GM12878 (cell line): ENCODE results near the gene NFKB2. TPM values are rescaled to one million over a fixed set of nuclear protein-coding genes. Genes with fewer than 3 reads are reported as not detected.

Source experiments
- CBFB ChIP-seq: IDR thresholded peaks from 2 replicates; pipeline ENCODE4 v1.6.1; 2016; ENCODE audit warnings: antibody characterized with exemption, low read depth
- CBX5 ChIP-seq: sonication (generic); IDR thresholded peaks from 2 replicates; pipeline ENCODE4 v1.6.1; 2016; ENCODE audit warnings: low read depth, moderate library complexity, mild to moderate bottlenecking, inconsistent platforms
- CEBPB ChIP-seq, 2 experiments: fragments of 150-350 bp in 1 of 2; IDR thresholded peaks; 2 replicates each; pipeline ENCODE4 v1.6.1; 2012 to 2014; ENCODE audit warnings: low read depth in 2 of 2, low read length in 2 of 2, borderline replicate concordance in 1 of 2, inconsistent platforms in 1 of 2
- CREB1 ChIP-seq: IDR thresholded peaks from 2 replicates; pipeline ENCODE4 v1.6.1; 2012; ENCODE audit warnings: low read depth, mild to moderate bottlenecking, inconsistent platforms
- FOXK2 ChIP-seq: fragments of 450-650 bp; IDR thresholded peaks from 2 replicates; pipeline ENCODE4 v1.6.1; 2017; ENCODE audit warnings: mild to moderate bottlenecking, moderate library complexity
- GABPA ChIP-seq: IDR thresholded peaks from 2 replicates; pipeline ENCODE4 v1.6.1; 2014; ENCODE audit warnings: antibody characterized with exemption, low read depth, mild to moderate bottlenecking, inconsistent platforms
- GATAD2B ChIP-seq: fragments of 450-650 bp; conservative IDR thresholded peaks from 2 replicates; pipeline ENCODE4 v1.6.1; 2017; ENCODE audit warnings: low read depth, mild to moderate bottlenecking, moderate library complexity
- HDAC2 ChIP-seq: fragments of 200-600 bp; sonication (generic); IDR thresholded peaks from 2 replicates; pipeline ENCODE4 v1.6.1; 2017
- HDAC6 ChIP-seq: fragments of 200-600 bp; sonication (generic); IDR thresholded peaks from one replicate; pipeline ENCODE4 v1.8.0; 2017; ENCODE audit warnings: antibody characterized with exemption; ENCODE audit not compliant: unreplicated experiment
- JUND ChIP-seq: IDR thresholded peaks from 2 replicates; pipeline ENCODE4 v1.6.1; 2012; ENCODE audit warnings: low read depth, mild to moderate bottlenecking, low read length, improper control_type of control experiment, moderate library complexity
- KAT2A ChIP-seq: conservative IDR thresholded peaks from 2 replicates; pipeline ENCODE4 v1.6.1; 2011; ENCODE audit warnings: low read depth, low read length; ENCODE audit not compliant: control insufficient read depth
- NBN ChIP-seq: fragments of 450-650 bp; IDR thresholded peaks from 2 replicates; pipeline ENCODE4 v1.6.1; 2016
- RAD51 ChIP-seq: fragments of 450-650 bp; IDR thresholded peaks from 2 replicates; pipeline ENCODE4 v1.6.1; 2016; ENCODE audit warnings: moderate library complexity, mild to moderate bottlenecking, inconsistent platforms
- RUNX3 ChIP-seq: IDR thresholded peaks from 2 replicates; pipeline ENCODE4 v1.6.1; 2012; ENCODE audit warnings: low read length, inconsistent platforms
- SMARCA5 ChIP-seq: fragments of 450-650 bp; IDR thresholded peaks from 2 replicates; pipeline ENCODE4 v1.6.1; 2017; ENCODE audit warnings: mild to moderate bottlenecking
- SREBF1 ChIP-seq: IDR thresholded peaks from 2 replicates; pipeline ENCODE4 v1.6.1; 2012; ENCODE audit warnings: mild to moderate bottlenecking, low read length
- TCF3 ChIP-seq: IDR thresholded peaks from 2 replicates; pipeline ENCODE4 v1.6.1; 2012; ENCODE audit warnings: low read depth, mild to moderate bottlenecking, low read length, borderline replicate concordance; ENCODE audit not compliant: insufficient read depth
- ZNF217 ChIP-seq: fragments of 450-650 bp; IDR thresholded peaks from 2 replicates; pipeline ENCODE4 v1.6.1; 2017; ENCODE audit warnings: antibody characterized with exemption, mild to moderate bottlenecking
- ZNF24 ChIP-seq: fragments of 450-650 bp; IDR thresholded peaks from 2 replicates; pipeline ENCODE4 v1.6.1; 2017; ENCODE audit warnings: antibody characterized with exemption, mild to moderate bottlenecking
- ZNF384 ChIP-seq: IDR thresholded peaks from 2 replicates; pipeline ENCODE4 v1.6.1; 2012; ENCODE audit warnings: low read depth, mild to moderate bottlenecking, low read length, improper control_type of control experiment, borderline replicate concordance
- ZNF622 ChIP-seq: fragments of 450-650 bp; IDR thresholded peaks from 2 replicates; pipeline ENCODE4 v1.6.1; 2017; ENCODE audit warnings: mild to moderate bottlenecking, inconsistent platforms
- polyA plus RNA-seq, 11 experiments: library from polyadenylated mRNA; depleted of rRNA in 4 of 11; unstranded in 6 of 11; stranded (reverse) in 5 of 11; fragments of >200 nt; fragmentation: Nextera tagmentation in 4 of 11; fragmentation: Illumina TruSeq in 1 of 11; extraction: Ambion mirVana in 4 of 11; extraction: Trizol in 1 of 11; gene quantifications; 1 replicate in 1 of 11; 2 replicates in 10 of 11; pipeline versions ENCODE4 v1.2.1 to v1.2.3, GENCODE V29; 2011 to 2016; ENCODE audit warnings: inconsistent platforms in 2 of 11, missing spikeins in 2 of 11, low read depth in 1 of 11
- total RNA-seq, 4 experiments: library from RNA; depleted of rRNA in 3 of 4; stranded (reverse); fragments of >200 nt in 3 of 4; fragmentation: Illumina TruSeq in 1 of 4; extraction: Trizol in 1 of 4; gene quantifications; 2 replicates each; pipeline versions ENCODE4 v1.2.1 to v1.2.3, GENCODE V29; 2013 to 2021
- TF ChIP-seq, protein P1 (sequence below): fragments of 450-650 bp; IDR thresholded peaks from 2 replicates; pipeline ENCODE4 v1.6.1; 2017; ENCODE audit warnings: antibody characterized with exemption, mild to moderate bottlenecking, moderate library complexity
- TF ChIP-seq, protein P2 (sequence below): fragments of 150-350 bp; IDR thresholded peaks from 2 replicates; pipeline ENCODE4 v1.6.1; 2016; ENCODE audit warnings: low read depth, low read length
- TF ChIP-seq, protein P3 (sequence below): fragments of 150-350 bp; IDR thresholded peaks from 2 replicates; pipeline ENCODE4 v1.6.1; 2014; ENCODE audit warnings: mild to moderate bottlenecking, low read depth, low read length
- TF ChIP-seq, protein P4 (sequence below): IDR thresholded peaks from 2 replicates; pipeline ENCODE4 v1.6.1; 2011; ENCODE audit warnings: low read depth, mild to moderate bottlenecking, low read length, moderate library complexity, borderline replicate concordance; ENCODE audit errors: extremely low read depth

Gene NFKB2
- total and polyA plus RNA-seq, 10 of the 15 experiments (the other 5 are each of a cell fraction or from before 2014, with no cell fraction given): 0.56 to 144 (median 49.4) TPM

DNA sequence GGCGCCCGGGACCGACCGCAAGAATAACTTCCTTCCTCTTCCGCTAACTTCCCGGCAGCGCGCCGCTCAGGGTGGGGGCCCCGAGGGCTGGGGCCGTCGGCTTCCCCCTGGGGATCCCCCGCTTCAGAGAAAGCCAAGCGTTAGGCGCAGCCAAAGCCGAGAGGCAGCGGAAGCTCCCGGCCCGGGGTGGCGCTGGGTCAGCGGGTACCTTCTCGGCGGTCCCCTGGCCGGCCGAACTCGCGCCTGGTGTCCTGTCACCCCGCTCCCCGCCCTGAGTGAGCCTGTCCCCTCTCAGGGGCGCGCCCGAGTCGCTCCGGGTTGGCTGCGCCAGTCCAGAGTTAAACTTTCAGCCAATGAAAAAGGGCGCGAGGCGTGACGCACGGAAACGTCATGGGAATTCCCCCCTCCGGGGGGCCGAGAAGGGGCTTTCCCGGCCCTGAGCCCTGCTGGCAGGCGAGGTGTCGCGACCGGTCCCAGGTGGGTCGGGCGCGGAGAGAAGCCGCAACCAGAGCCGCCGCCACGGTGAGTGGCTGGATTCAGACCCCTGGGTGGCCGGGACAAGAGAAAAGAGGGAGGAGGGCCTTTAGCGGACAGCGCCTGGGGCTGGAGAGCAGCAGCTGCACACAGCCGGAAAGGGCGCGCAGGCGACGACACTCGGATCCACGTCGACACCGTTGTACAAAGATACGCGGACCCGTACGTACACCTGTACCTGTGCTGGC, 1.3 kb upstream of the NFKB2 start (continued):
- TF ChIP-seq, protein P1, sequence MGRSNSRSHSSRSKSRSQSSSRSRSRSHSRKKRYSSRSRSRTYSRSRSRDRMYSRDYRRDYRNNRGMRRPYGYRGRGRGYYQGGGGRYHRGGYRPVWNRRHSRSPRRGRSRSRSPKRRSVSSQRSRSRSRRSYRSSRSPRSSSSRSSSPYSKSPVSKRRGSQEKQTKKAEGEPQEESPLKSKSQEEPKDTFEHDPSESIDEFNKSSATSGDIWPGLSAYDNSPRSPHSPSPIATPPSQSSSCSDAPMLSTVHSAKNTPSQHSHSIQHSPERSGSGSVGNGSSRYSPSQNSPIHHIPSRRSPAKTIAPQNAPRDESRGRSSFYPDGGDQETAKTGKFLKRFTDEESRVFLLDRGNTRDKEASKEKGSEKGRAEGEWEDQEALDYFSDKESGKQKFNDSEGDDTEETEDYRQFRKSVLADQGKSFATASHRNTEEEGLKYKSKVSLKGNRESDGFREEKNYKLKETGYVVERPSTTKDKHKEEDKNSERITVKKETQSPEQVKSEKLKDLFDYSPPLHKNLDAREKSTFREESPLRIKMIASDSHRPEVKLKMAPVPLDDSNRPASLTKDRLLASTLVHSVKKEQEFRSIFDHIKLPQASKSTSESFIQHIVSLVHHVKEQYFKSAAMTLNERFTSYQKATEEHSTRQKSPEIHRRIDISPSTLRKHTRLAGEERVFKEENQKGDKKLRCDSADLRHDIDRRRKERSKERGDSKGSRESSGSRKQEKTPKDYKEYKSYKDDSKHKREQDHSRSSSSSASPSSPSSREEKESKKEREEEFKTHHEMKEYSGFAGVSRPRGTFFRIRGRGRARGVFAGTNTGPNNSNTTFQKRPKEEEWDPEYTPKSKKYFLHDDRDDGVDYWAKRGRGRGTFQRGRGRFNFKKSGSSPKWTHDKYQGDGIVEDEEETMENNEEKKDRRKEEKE: no peak
- no peak for TF ChIP-seq ZNF217
- TF ChIP-seq HDAC6: peak; percentile 74
- TF ChIP-seq ZNF622: no peak
- peak; percentile 80 for TF ChIP-seq GATAD2B
- TF ChIP-seq CREB1: no peak
- TF ChIP-seq SREBF1: no peak
- no peak for TF ChIP-seq GABPA
- TF ChIP-seq KAT2A: no peak
- TF ChIP-seq, protein P2, sequence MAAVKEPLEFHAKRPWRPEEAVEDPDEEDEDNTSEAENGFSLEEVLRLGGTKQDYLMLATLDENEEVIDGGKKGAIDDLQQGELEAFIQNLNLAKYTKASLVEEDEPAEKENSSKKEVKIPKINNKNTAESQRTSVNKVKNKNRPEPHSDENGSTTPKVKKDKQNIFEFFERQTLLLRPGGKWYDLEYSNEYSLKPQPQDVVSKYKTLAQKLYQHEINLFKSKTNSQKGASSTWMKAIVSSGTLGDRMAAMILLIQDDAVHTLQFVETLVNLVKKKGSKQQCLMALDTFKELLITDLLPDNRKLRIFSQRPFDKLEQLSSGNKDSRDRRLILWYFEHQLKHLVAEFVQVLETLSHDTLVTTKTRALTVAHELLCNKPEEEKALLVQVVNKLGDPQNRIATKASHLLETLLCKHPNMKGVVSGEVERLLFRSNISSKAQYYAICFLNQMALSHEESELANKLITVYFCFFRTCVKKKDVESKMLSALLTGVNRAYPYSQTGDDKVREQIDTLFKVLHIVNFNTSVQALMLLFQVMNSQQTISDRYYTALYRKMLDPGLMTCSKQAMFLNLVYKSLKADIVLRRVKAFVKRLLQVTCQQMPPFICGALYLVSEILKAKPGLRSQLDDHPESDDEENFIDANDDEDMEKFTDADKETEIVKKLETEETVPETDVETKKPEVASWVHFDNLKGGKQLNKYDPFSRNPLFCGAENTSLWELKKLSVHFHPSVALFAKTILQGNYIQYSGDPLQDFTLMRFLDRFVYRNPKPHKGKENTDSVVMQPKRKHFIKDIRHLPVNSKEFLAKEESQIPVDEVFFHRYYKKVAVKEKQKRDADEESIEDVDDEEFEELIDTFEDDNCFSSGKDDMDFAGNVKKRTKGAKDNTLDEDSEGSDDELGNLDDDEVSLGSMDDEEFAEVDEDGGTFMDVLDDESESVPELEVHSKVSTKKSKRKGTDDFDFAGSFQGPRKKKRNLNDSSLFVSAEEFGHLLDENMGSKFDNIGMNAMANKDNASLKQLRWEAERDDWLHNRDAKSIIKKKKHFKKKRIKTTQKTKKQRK: no peak
- no peak for TF ChIP-seq HDAC2
- peak; percentile 93 for TF ChIP-seq NBN
- TF ChIP-seq CBX5: no peak
- TF ChIP-seq RUNX3: no peak
- peak; percentile 96; the same call in 1 of the 2 replicates for TF ChIP-seq CBFB
- TF ChIP-seq, protein P3, sequence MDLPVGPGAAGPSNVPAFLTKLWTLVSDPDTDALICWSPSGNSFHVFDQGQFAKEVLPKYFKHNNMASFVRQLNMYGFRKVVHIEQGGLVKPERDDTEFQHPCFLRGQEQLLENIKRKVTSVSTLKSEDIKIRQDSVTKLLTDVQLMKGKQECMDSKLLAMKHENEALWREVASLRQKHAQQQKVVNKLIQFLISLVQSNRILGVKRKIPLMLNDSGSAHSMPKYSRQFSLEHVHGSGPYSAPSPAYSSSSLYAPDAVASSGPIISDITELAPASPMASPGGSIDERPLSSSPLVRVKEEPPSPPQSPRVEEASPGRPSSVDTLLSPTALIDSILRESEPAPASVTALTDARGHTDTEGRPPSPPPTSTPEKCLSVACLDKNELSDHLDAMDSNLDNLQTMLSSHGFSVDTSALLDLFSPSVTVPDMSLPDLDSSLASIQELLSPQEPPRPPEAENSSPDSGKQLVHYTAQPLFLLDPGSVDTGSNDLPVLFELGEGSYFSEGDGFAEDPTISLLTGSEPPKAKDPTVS: no peak; the same call in 1 of the 2 replicates
- peak; percentile 96 for TF ChIP-seq SMARCA5
- TF ChIP-seq RAD51: no peak
- no peak for TF ChIP-seq JUND
- peak; percentile 89 for TF ChIP-seq TCF3
- peak; percentile 57 for TF ChIP-seq FOXK2
- peak; percentile 34; the same call in 1 of the 2 replicates for TF ChIP-seq ZNF24
- TF ChIP-seq, protein P4, sequence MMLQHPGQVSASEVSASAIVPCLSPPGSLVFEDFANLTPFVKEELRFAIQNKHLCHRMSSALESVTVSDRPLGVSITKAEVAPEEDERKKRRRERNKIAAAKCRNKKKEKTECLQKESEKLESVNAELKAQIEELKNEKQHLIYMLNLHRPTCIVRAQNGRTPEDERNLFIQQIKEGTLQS: no peak
- TF ChIP-seq CEBPB (IDR thresholded peaks at IDR 0.05; ENCODE audit: borderline replicate concordance in 1 of 2, low read depth in 2 of 2, low read length in 2 of 2): no peak
- no peak for TF ChIP-seq ZNF384
